ENCODE results near the gene OR10H2.
"Not testable (repeated sequence)": the region's sequence is repeated elsewhere in the genome, so short reads cannot be mapped to it uniquely, and the experiment has no call there.

OR10H2 gene

GRCh38 chr19:15769586-15769985, 41.8 kb downstream of the OR10H2 start:
- no peak for DNase-seq (ENCODE audit: low read depth)

- DNase-seq (ENCODE audit: low read depth) = not testable (repeated sequence)
Measured at GRCh38 chr19:15774159-15774558, 46.3 kb downstream of the OR10H2 start.

- no peak for DNase-seq (ENCODE audit: low read depth)
Measured at GRCh38 chr19:15775249-15775648, 47.4 kb downstream of the OR10H2 start.

- DNase-seq (ENCODE audit: low read depth) = no peak
Measured at GRCh38 chr19:15776264-15776663, 48.4 kb downstream of the OR10H2 start.

- no peak for DNase-seq (ENCODE audit: low read depth)
Measured at GRCh38 chr19:15776991-15777970, 49.5 kb downstream of the OR10H2 start.
